HepG2 (cell line): ENCODE results near the gene ZBTB7B. TPM values are rescaled to one million over a fixed set of nuclear protein-coding genes. Genes with fewer than 3 reads are reported as not detected.
A peak's percentile ranks its signal among the peaks of the same experiment; 100 is the strongest.

Experiments
- ARNT2 ChIP-seq: sonication (generic); formaldehyde crosslinking; IDR thresholded peaks from 2 replicates; pipeline ENCODE4 v1.8.0; 2022; ENCODE audit warnings: mild to moderate bottlenecking, low read depth, missing genetic modification reagents, moderate library complexity
- ATF2 ChIP-seq: sonication (generic); formaldehyde crosslinking; IDR thresholded peaks from 2 replicates; pipeline ENCODE4 v1.4.0; 2020; ENCODE audit warnings: missing genetic modification reagents
- BATF2 ChIP-seq: sonication (generic); formaldehyde crosslinking; IDR thresholded peaks from 2 replicates; pipeline ENCODE4 v1.8.0; 2022; ENCODE audit warnings: mild to moderate bottlenecking, missing genetic modification reagents, moderate library complexity
- BCL3 ChIP-seq: sonication (generic); formaldehyde crosslinking; IDR thresholded peaks from 2 replicates; pipeline ENCODE4 v1.5.1; 2020; ENCODE audit warnings: mild to moderate bottlenecking, missing genetic modification reagents, moderate library complexity
- IRF2 ChIP-seq: IDR thresholded peaks from 2 replicates; pipeline ENCODE4 v1.6.1; 2018; ENCODE audit warnings: missing genetic modification reagents, missing compliant biosample characterization
- MYNN ChIP-seq: sonication (generic); formaldehyde crosslinking; IDR thresholded peaks from 2 replicates; pipeline ENCODE4 v1.4.0; 2020; ENCODE audit warnings: mild to moderate bottlenecking, low read depth, missing genetic modification reagents
- RXRA ChIP-seq: sonication (generic); formaldehyde crosslinking; IDR thresholded peaks from 2 replicates; pipeline ENCODE4 v1.5.1; 2020; ENCODE audit warnings: missing genetic modification reagents
- TAF1 ChIP-seq: sonication (generic); formaldehyde crosslinking; IDR thresholded peaks from 2 replicates; pipeline ENCODE4 v1.4.0; 2020; ENCODE audit warnings: missing genetic modification reagents
- TCF7 ChIP-seq: sonication (generic); IDR thresholded peaks from 2 replicates; pipeline ENCODE4 v1.6.1; 2016; ENCODE audit warnings: antibody characterized with exemption, low read depth
- TERF1 ChIP-seq: sonication (generic); formaldehyde crosslinking; IDR thresholded peaks from 2 replicates; pipeline ENCODE4 v1.8.0; 2022; ENCODE audit warnings: mild to moderate bottlenecking, missing genetic modification reagents, moderate library complexity
- ZGPAT ChIP-seq: IDR thresholded peaks from 2 replicates; pipeline ENCODE4 v1.6.1; 2016; ENCODE audit warnings: mild to moderate bottlenecking
- ZNF207 ChIP-seq: fragments of 450-650 bp; IDR thresholded peaks from 2 replicates; pipeline ENCODE4 v1.6.1; 2016; ENCODE audit warnings: antibody characterized with exemption, borderline replicate concordance
- ZNF512 ChIP-seq: sonication (generic); formaldehyde crosslinking; IDR thresholded peaks from 2 replicates; pipeline ENCODE4 v1.4.0; 2020; ENCODE audit warnings: mild to moderate bottlenecking, missing genetic modification reagents
- ZNF652 ChIP-seq: IDR thresholded peaks from 2 replicates; pipeline ENCODE4 v1.6.1; 2016; ENCODE audit warnings: low read depth, borderline replicate concordance
- ZNF691 ChIP-seq: sonication (generic); formaldehyde crosslinking; IDR thresholded peaks from 2 replicates; pipeline ENCODE4 v1.4.0; 2020; ENCODE audit warnings: missing genetic modification reagents, low read depth, mild to moderate bottlenecking, borderline replicate concordance
- ZNF7 ChIP-seq: IDR thresholded peaks from 2 replicates; pipeline ENCODE4 v1.6.1; 2016; ENCODE audit warnings: missing biosample characterization, missing genetic modification reagents
- ZNF724P ChIP-seq: sonication (generic); formaldehyde crosslinking; IDR thresholded peaks from 2 replicates; pipeline ENCODE4 v1.8.0; 2022; ENCODE audit warnings: missing genetic modification reagents, borderline replicate concordance
- ZSCAN5A ChIP-seq: sonication (generic); formaldehyde crosslinking; IDR thresholded peaks from 2 replicates; pipeline ENCODE4 v1.8.0; 2022; ENCODE audit warnings: mild to moderate bottlenecking, missing genetic modification reagents, borderline replicate concordance
- polyA plus RNA-seq, 8 experiments: library from polyadenylated mRNA; depleted of rRNA in 3 of 8; stranded (reverse) in 7 of 8; unstranded in 1 of 8; fragments of >200 nt; fragmentation: Illumina TruSeq in 4 of 8; extraction: Trizol in 4 of 8; gene quantifications; 2 replicates each; pipeline versions ENCODE4 v1.2.1 to v1.2.3, GENCODE V29; 2011 to 2016; ENCODE audit warnings: low read depth in 4 of 8, missing spikeins in 1 of 8, mixed read lengths in 1 of 8; ENCODE audit not compliant: insufficient read depth in 1 of 8
- total RNA-seq, 5 experiments: library from RNA; depleted of rRNA; stranded (reverse); fragments of >200 nt; fragmentation: Illumina TruSeq; extraction: Trizol; gene quantifications; 2 replicates each; pipeline ENCODE4 v1.2.3, GENCODE V29; 2016; ENCODE audit warnings: low read depth in 1 of 5

The ZBTB7B gene
- total and polyA plus RNA-seq, 2 of the 13 experiments (the other 11 are each of a cell fraction or from before 2014, with no cell fraction given), result 15.5 to 17.5 TPM

- TF ChIP-seq BATF2 (CRISPR knock-in tag), result no peak
- no peak for TF ChIP-seq ZNF512
- TF ChIP-seq ATF2 (CRISPR knock-in tag), result peak; percentile 58; the same call in 1 of the 2 replicates
- peak; percentile 50; the same call in 1 of the 2 replicates for TF ChIP-seq BCL3 (CRISPR knock-in tag)
- TF ChIP-seq ZSCAN5A (CRISPR knock-in tag), result no peak
- TF ChIP-seq ZNF207, result no peak
- TF ChIP-seq TAF1 (CRISPR knock-in tag), result no peak
- TF ChIP-seq TCF7, result no peak
- no peak for TF ChIP-seq MYNN (CRISPR knock-in tag)
- no peak; the same call in 1 of the 2 replicates for TF ChIP-seq ZNF652 (CRISPR knock-in tag)
- no peak for TF ChIP-seq TERF1 (CRISPR knock-in tag)
- TF ChIP-seq ARNT2, result no peak
- peak; percentile 58; the same call in 1 of the 2 replicates for TF ChIP-seq IRF2 (CRISPR knock-in tag)
- peak; percentile 47; the same call in 1 of the 2 replicates for TF ChIP-seq RXRA (CRISPR knock-in tag)
- 0 out of 2 replicates have a peak, but pooled peaks have one; percentile 41 for TF ChIP-seq ZGPAT
- no peak for TF ChIP-seq ZNF7
- TF ChIP-seq ZNF691, result no peak
- TF ChIP-seq ZNF724P (CRISPR knock-in tag), result no peak
Measured at GRCh38 chr1:155044812-155045657, 42.4 kb downstream of the ZBTB7B start (continued).
